ENCODE measurements around the gene AADACL2.
"Not testable (repeated sequence)": the region's sequence is repeated elsewhere in the genome, so short reads cannot be mapped to it uniquely, and the experiment has no call there.

AADACL2 gene

GRCh38 chr3:151775314-151776258 lies 41.9 kb downstream of the AADACL2 start:
- in situ Hi-C loops (cut with MboI; ENCODE audit: low pct_unique_long_range_greater_than_20kb, low sequenced_read_pairs, unreplicated experiment): no loop called here
- no peak for TF ChIP-seq CTCF (IDR thresholded peaks at IDR 0.05; ENCODE audit: extremely low read depth, insufficient read depth, missing control alignments)
- DNase-seq (ENCODE audit: low spot score): no peak

GRCh38 chr3:151776259-151776740 lies 42.6 kb downstream of the AADACL2 start:
- no peak for DNase-seq (ENCODE audit: low spot score)
- in situ Hi-C loops (cut with MboI; ENCODE audit: low pct_unique_long_range_greater_than_20kb, low sequenced_read_pairs, unreplicated experiment): no loop called here
- no peak for TF ChIP-seq CTCF (IDR thresholded peaks at IDR 0.05; ENCODE audit: extremely low read depth, insufficient read depth, missing control alignments)

- no peak for TF ChIP-seq CTCF (IDR thresholded peaks at IDR 0.05; ENCODE audit: extremely low read depth, insufficient read depth, missing control alignments)
- DNase-seq (ENCODE audit: low spot score): no peak
- in situ Hi-C loops (cut with MboI; ENCODE audit: low pct_unique_long_range_greater_than_20kb, low sequenced_read_pairs, unreplicated experiment): no loop called here
These were observed 44.2 kb downstream of the AADACL2 start for GRCh38 chr3:151777880-151778279.

- in situ Hi-C loops (cut with MboI; ENCODE audit: low pct_unique_long_range_greater_than_20kb, low sequenced_read_pairs, unreplicated experiment): no loop called here
- TF ChIP-seq CTCF (IDR thresholded peaks at IDR 0.05; ENCODE audit: extremely low read depth, insufficient read depth, missing control alignments): no peak
- no peak for DNase-seq (ENCODE audit: low spot score)
These were observed 53.9 kb downstream of the AADACL2 start for GRCh38 chr3:151787626-151788025.

- no peak for TF ChIP-seq CTCF (IDR thresholded peaks at IDR 0.05; ENCODE audit: extremely low read depth, insufficient read depth, missing control alignments)
- DNase-seq (ENCODE audit: low spot score): no peak
- in situ Hi-C loops (cut with MboI; ENCODE audit: low pct_unique_long_range_greater_than_20kb, low sequenced_read_pairs, unreplicated experiment): no loop called here
These were observed 54.7 kb downstream of the AADACL2 start for GRCh38 chr3:151788401-151788800.

- no peak for DNase-seq (ENCODE audit: low spot score)
- no peak for TF ChIP-seq CTCF (IDR thresholded peaks at IDR 0.05; ENCODE audit: extremely low read depth, insufficient read depth, missing control alignments)
- in situ Hi-C loops (cut with MboI; ENCODE audit: low pct_unique_long_range_greater_than_20kb, low sequenced_read_pairs, unreplicated experiment): no loop called here
These were observed 56.2 kb downstream of the AADACL2 start for GRCh38 chr3:151789853-151790463.

GRCh38 chr3:151790763-151791162 lies 57.0 kb downstream of the AADACL2 start:
- DNase-seq (ENCODE audit: low spot score); in situ Hi-C loops (cut with MboI; ENCODE audit: low pct_unique_long_range_greater_than_20kb, low sequenced_read_pairs, unreplicated experiment): not testable (repeated sequence)
